Measurements from ENCODE around the gene TMEM30B. TPM values are rescaled to one million over a fixed set of nuclear protein-coding genes. Genes with fewer than 3 reads are reported as not detected.

TMEM30B gene
- total RNA-seq, 1 experiment from 2014 or later: 0.09 TPM

GRCh38 chr14:61296719-61297502 lies 15.8 kb upstream of the TMEM30B start:
- no TSS peak for BruUV-seq (replicated peaks)
- Mint-ChIP-seq H3K4me3 (ENCODE audit: unreplicated experiment) (no peak overlapping the region), H3K9me3 (ENCODE audit: unreplicated experiment) (no peaks in the 10 kb centered on the region), H3K27ac (ENCODE audit: low read depth, unreplicated experiment) (no peak overlapping the region), H3K27me3 (ENCODE audit: insufficient read depth, unreplicated experiment) (no peaks in the 10 kb centered on the region), H3K4me1 (ENCODE audit: insufficient read depth, unreplicated experiment) (no peaks in the 10 kb centered on the region), H3K36me3 (ENCODE audit: insufficient read depth, unreplicated experiment) (peaks cover 5% of the 10 kb centered on the region)
- TF ChIP-seq CTCF (IDR thresholded peaks at IDR 0.05; ENCODE audit: unreplicated experiment): peak; percentile 63
- ChIA-PET POLR2A (interaction anchor here (0.9 kb wide), 1 partner anchor 26 kb away, joined by 3 read pairs; no protein-coding TSS in a partner anchor), CTCF (interaction anchor here (0.5 to 1.7 kb wide), 18 partner anchors 11 to 817 kb away, joined by 3 to 7 read pairs (median 4); partner anchors contain the start of gene PRKCH)
- DNase-seq (ENCODE audit: unreplicated experiment): peak; percentile 61
- intact Hi-C loops (cut with micrococcal nuclease): loop anchor here (1.0 kb wide), 2 partner anchors 159 to 540 kb away; no protein-coding TSS in a partner anchor

- POLR2A ChIA-PET: interaction anchor here (0.9 kb wide), 1 partner anchor 26 kb away, joined by 3 read pairs; no protein-coding TSS in a partner anchor
- Mint-ChIP-seq H3K9me3 (ENCODE audit: unreplicated experiment) (no peaks in the 10 kb centered on the region), H3K27ac (ENCODE audit: low read depth, unreplicated experiment) (no peak overlapping the region), H3K36me3 (ENCODE audit: insufficient read depth, unreplicated experiment) (peaks cover 3% of the 10 kb centered on the region), H3K4me1 (ENCODE audit: insufficient read depth, unreplicated experiment) (no peaks in the 10 kb centered on the region), H3K4me3 (ENCODE audit: unreplicated experiment) (no peak overlapping the region), H3K27me3 (ENCODE audit: insufficient read depth, unreplicated experiment) (no peaks in the 10 kb centered on the region)
- CTCF ChIA-PET: interaction anchor here (0.5 to 1.7 kb wide), 20 partner anchors 10 to 1991 kb away, joined by 3 to 6 read pairs (median 3); partner anchors contain the start of gene PRKCH
- DNase-seq (ENCODE audit: unreplicated experiment): no peak
- BruUV-seq (replicated peaks): no TSS peak
- TF ChIP-seq CTCF (IDR thresholded peaks at IDR 0.05; ENCODE audit: unreplicated experiment): no peak
- intact Hi-C loops (cut with micrococcal nuclease): no loop called here
These were observed 15.0 kb upstream of the TMEM30B start for GRCh38 chr14:61296151-61296550.

GRCh38 chr14:61290701-61291100 lies 9.6 kb upstream of the TMEM30B start:
- no peak overlapping the region for H3K4me3 Mint-ChIP-seq (ENCODE audit: unreplicated experiment)
- H3K27me3 Mint-ChIP-seq (ENCODE audit: insufficient read depth, unreplicated experiment): no peaks in the 10 kb centered on the region
- no peaks in the 10 kb centered on the region for H3K36me3 Mint-ChIP-seq (ENCODE audit: insufficient read depth, unreplicated experiment)
- intact Hi-C loops (cut with micrococcal nuclease): no loop called here
- TF ChIP-seq CTCF (IDR thresholded peaks at IDR 0.05; ENCODE audit: unreplicated experiment): no peak
- CTCF ChIA-PET: interaction anchor here (0.7 kb wide), 1 partner anchor 169 kb away, joined by 3 read pairs; no protein-coding TSS in a partner anchor
- no peaks in the 10 kb centered on the region for H3K9me3 Mint-ChIP-seq (ENCODE audit: unreplicated experiment)
- BruUV-seq (replicated peaks): no TSS peak
- peaks cover 6% of the 10 kb centered on the region for H3K4me1 Mint-ChIP-seq (ENCODE audit: insufficient read depth, unreplicated experiment)
- POLR2A ChIA-PET: no interaction called here
- no peak overlapping the region for H3K27ac Mint-ChIP-seq (ENCODE audit: low read depth, unreplicated experiment)
- DNase-seq (ENCODE audit: unreplicated experiment): no peak

GRCh38 chr14:61288720-61289119 lies 7.6 kb upstream of the TMEM30B start:
- ChIA-PET POLR2A (no interaction called here), CTCF (interaction anchor here (0.5 to 1.0 kb wide), 6 partner anchors 13 to 655 kb away, joined by 3 to 5 read pairs (median 4); no protein-coding TSS in a partner anchor)
- Mint-ChIP-seq H3K27me3 (ENCODE audit: insufficient read depth, unreplicated experiment) (no peaks in the 10 kb centered on the region), H3K9me3 (ENCODE audit: unreplicated experiment) (no peaks in the 10 kb centered on the region), H3K27ac (ENCODE audit: low read depth, unreplicated experiment) (no peak overlapping the region), H3K4me3 (ENCODE audit: unreplicated experiment) (no peak overlapping the region), H3K4me1 (ENCODE audit: insufficient read depth, unreplicated experiment) (peaks cover 6% of the 10 kb centered on the region), H3K36me3 (ENCODE audit: insufficient read depth, unreplicated experiment) (no peaks in the 10 kb centered on the region)
- TF ChIP-seq CTCF (IDR thresholded peaks at IDR 0.05; ENCODE audit: unreplicated experiment): no peak
- BruUV-seq (replicated peaks): no TSS peak
- no peak for DNase-seq (ENCODE audit: unreplicated experiment)
- intact Hi-C loops (cut with micrococcal nuclease): no loop called here
